GM12801 (cell line): ENCODE data around the gene BICRA.

Experiments
- TF ChIP-seq, protein P1 (sequence below): IDR thresholded peaks from one replicate; pipeline ENCODE4 v1.5.1; 2011; ENCODE audit warnings: control low read depth; ENCODE audit not compliant: insufficient read length; ENCODE audit errors: extremely low read depth

Gene BICRA

DNA sequence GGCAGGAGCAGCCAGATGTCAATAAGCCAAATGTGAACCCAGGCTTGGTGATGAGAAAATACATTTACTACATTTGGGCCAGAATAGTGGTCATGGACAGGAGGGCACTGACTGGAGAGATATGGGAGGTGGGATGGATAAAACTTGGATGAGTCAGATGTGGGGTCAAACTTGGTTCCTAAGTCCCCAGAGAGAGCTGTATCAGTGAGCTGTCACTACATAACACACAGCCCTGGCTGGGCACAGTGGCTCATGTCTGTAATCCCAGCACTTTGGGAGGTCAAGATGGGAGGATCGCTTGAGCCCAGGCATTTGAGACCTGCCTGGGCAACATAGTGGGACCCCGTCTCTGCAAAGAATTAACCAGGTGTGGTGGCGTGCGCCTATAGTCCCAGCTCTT lies 52.7 kb downstream of the BICRA start:
- TF ChIP-seq, protein P1, sequence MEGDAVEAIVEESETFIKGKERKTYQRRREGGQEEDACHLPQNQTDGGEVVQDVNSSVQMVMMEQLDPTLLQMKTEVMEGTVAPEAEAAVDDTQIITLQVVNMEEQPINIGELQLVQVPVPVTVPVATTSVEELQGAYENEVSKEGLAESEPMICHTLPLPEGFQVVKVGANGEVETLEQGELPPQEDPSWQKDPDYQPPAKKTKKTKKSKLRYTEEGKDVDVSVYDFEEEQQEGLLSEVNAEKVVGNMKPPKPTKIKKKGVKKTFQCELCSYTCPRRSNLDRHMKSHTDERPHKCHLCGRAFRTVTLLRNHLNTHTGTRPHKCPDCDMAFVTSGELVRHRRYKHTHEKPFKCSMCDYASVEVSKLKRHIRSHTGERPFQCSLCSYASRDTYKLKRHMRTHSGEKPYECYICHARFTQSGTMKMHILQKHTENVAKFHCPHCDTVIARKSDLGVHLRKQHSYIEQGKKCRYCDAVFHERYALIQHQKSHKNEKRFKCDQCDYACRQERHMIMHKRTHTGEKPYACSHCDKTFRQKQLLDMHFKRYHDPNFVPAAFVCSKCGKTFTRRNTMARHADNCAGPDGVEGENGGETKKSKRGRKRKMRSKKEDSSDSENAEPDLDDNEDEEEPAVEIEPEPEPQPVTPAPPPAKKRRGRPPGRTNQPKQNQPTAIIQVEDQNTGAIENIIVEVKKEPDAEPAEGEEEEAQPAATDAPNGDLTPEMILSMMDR = no peak

DNA sequence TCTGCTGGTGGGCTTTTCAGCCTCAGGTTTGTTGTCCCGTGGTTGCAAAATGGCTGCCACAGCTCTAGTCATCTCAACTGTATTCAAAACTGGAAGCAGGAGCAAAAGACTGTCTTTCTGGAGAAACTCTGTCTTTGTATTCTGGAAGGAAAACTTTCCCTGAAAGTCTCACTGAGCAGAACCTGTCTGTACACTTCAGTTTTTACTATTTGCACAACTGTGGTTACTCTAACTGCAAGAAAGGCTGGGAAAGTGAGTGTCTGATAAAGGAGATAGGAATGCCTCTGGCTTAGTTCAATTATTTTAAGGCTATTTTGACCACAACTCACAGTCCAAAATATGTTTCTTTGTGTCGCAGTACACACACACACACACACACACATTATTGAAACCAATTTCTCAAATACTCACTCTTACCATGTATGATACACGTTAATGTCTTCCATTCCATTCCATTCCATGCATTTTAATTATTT lies 54.5 kb downstream of the BICRA start:
- TF ChIP-seq, protein P1 = no peak

DNA sequence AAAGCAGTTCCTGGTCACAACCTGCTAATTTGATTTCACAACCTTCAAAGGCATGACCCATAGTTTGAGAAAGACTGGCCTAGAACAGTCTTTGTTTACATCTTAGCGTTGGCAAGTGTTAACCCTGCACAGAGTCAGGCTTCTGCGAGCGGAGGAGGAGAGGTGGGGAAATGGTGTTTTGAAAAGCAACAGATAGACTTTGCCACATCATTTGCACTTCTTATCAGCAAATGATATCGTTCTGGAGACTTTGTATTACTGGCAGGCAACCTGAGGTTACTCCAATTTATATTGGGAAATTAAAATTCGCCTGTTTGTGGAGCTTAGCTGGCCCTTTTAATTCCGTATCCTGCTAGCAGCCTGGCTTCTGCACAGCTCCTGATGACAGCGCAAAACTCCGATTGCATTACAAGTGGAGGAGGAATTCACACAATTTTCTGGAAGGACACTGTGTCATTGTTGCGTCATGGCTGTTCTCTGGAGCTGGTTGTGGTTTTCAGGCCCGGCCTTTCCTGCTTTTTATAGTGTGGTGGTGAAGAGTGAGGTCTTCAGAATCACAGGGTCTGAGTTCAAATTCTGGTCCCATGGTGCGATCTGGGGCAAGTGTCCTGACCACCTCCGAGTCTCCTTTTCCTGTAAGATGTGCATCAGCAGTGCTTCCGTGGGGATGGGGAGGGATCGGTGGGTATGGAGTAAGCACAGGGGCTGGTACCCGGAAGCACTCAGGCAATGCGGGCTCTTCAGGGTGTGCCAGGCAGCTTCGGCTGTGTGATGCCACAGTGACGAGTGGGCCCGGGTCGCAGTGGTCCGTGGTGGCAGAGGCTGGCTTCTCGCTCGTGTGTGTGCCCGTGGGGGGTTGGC lies 55.2 kb downstream of the BICRA start:
- TF ChIP-seq, protein P1 = no peak

DNA sequence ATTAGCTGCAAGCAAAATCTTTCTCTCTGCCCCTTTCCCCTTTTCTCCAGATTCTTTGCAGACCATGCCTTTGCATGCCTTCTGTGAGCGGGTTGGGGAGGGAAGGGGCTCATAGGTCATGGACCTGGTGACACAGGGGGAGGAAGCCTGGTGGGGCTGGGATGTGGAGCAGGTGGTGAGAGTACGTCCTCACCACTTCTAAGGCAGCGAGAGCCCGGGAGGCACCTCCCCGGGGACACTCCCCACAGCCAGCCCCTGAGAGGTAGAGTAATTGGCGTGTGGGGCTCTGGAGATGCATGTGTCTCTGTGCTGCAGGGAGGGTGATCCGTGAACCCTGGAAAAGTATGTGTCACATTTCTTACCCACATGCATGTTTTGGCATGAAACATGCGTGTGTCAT lies 61.8 kb downstream of the BICRA start:
- TF ChIP-seq, protein P1 = no peak

DNA sequence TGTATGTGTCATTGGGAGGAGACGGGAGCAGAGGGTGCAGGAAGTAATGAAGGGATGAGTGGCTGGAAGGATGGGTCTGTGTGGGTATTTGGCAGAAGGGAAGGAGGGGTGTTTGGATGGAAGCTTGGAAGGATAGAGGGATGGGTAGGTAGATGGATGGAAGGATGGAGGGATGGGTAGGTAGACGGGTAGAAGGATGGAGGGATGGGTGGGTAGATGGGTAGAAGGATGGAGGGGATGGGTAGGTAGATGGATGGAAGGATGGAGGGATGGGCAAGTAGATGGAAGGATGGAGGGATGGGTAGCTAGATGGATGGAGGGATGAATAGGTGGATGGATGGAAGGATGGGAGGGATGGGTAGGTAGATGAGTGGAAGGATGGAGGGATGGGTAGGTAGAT lies 62.6 kb downstream of the BICRA start:
- TF ChIP-seq, protein P1 = no peak

DNA sequence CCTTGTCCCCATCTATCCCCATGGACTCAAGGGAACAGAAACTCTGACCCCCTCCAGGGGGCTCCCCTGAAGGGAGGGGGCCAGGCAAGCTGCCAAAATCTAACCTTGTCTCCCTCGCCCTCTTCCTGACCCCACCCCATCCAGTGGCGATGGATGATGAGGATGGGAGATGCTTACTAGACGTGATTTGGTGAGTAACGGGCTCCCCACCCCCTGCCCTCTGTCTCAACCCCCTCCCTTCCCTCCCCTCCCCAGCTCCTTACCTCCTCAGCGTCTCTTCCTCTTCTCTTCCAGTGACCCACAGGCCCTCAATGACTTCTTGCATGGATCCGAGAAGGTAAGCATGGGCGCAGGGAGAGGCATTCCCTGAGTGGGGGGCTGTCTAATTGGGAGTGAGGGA lies 64.5 kb downstream of the BICRA start:
- TF ChIP-seq, protein P1 = no peak

DNA sequence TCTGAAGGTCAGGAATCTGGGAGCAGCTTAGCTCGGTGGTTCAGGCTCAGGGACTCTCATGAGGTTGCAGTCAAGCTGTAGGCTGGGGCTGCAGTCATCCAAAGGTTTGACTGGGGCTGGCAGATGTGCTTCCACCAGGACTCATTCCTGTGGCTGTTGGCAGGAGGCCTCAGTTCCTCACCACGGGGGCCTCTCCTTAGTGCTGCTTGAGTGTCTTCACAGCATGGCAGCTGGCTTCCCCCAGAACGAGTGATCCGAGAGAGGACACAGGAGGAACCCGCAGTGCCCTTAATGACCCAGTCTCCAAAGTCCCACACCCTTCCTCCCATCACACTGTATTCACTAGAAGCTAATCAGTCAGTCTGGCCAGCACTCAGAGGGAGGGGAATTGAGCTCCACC lies 65.6 kb downstream of the BICRA start:
- TF ChIP-seq, protein P1 = no peak
